GM21786 (cell line): ENCODE measurements around the gene REEP1.

Source experiments
- ATAC-seq: cut with Tn5 transposase; IDR thresholded peaks from one replicate; pipeline ENCODE4 v1.9.1; 2021; ENCODE audit not compliant: unreplicated experiment

The REEP1 gene

GRCh38 chr2:86226636-86227520 is 110.5 kb downstream of the REEP1 start:
- ATAC-seq, result no peak

GRCh38 chr2:86226070-86226469 is 111.4 kb downstream of the REEP1 start:
- no peak for ATAC-seq

- peak; percentile 64 for ATAC-seq
These were observed 111.8 kb downstream of the REEP1 start for GRCh38 chr2:86225581-86225980.

GRCh38 chr2:86224645-86225355 is 112.6 kb downstream of the REEP1 start:
- no peak for ATAC-seq

GRCh38 chr2:86223927-86224560 is 113.4 kb downstream of the REEP1 start:
- no peak for ATAC-seq

- no peak for ATAC-seq
These were observed 114.1 kb downstream of the REEP1 start for GRCh38 chr2:86223140-86223926.

GRCh38 chr2:86221066-86221684 is 116.3 kb downstream of the REEP1 start:
- ATAC-seq, result no peak

- no peak for ATAC-seq
These were observed 117.5 kb downstream of the REEP1 start for GRCh38 chr2:86219896-86220295.

- no peak for ATAC-seq
These were observed 119.3 kb downstream of the REEP1 start for GRCh38 chr2:86218124-86218523.

- no peak for ATAC-seq
These were observed 120.6 kb downstream of the REEP1 start for GRCh38 chr2:86216575-86217555.

GRCh38 chr2:86214503-86214832 is 123.0 kb downstream of the REEP1 start:
- no peak for ATAC-seq

GRCh38 chr2:86213699-86214502 is 123.5 kb downstream of the REEP1 start:
- ATAC-seq, result no peak

- no peak for ATAC-seq
These were observed 124.4 kb downstream of the REEP1 start for GRCh38 chr2:86213056-86213455.

- no peak for ATAC-seq
These were observed 125.6 kb downstream of the REEP1 start for GRCh38 chr2:86211796-86212188.

GRCh38 chr2:86211033-86211795 is 126.2 kb downstream of the REEP1 start:
- no peak for ATAC-seq

- ATAC-seq, result no peak
These were observed 133.0 kb downstream of the REEP1 start for GRCh38 chr2:86204458-86204857.

- no peak for ATAC-seq
These were observed 133.8 kb downstream of the REEP1 start for GRCh38 chr2:86203614-86204013.

GRCh38 chr2:86202702-86203101 is 134.7 kb downstream of the REEP1 start:
- no peak for ATAC-seq
